Measurements from ENCODE around the gene METRNL.

The METRNL gene

GRCh38 chr17:83111516-83112282 is 32.3 kb downstream of the METRNL start:
- peaks cover 15% of the 10 kb centered on the region for H3K4me1 ChIP-seq (ENCODE audit: control insufficient read depth, insufficient read depth, low read length)
- H3K36me3 ChIP-seq (ENCODE audit: control insufficient read depth, insufficient read depth, low read length) = no peaks in the 10 kb centered on the region
- H3K27me3 ChIP-seq (ENCODE audit: control insufficient read depth, insufficient read depth, low read length) = peaks cover 30% of the 10 kb centered on the region

GRCh38 chr17:83113381-83113780 is 34.0 kb downstream of the METRNL start:
- Histone ChIP-seq H3K36me3 (ENCODE audit: control insufficient read depth, insufficient read depth, low read length) (no peaks in the 10 kb centered on the region), H3K4me1 (ENCODE audit: control insufficient read depth, insufficient read depth, low read length) (peaks cover 15% of the 10 kb centered on the region), H3K9ac (ENCODE audit: low read length) (no peak overlapping the region), H3K9me3 (ENCODE audit: control insufficient read depth, low read length) (no peaks in the 10 kb centered on the region), H3K4me3 (ENCODE audit: low read length) (no peak overlapping the region), H3K27me3 (ENCODE audit: control insufficient read depth, insufficient read depth, low read length) (peaks cover 24% of the 10 kb centered on the region)

More at GRCh38 chr17:83111516-83112282, 32.3 kb downstream of the METRNL start:
- no peak overlapping the region for H3K4me3 ChIP-seq (ENCODE audit: low read length)
- no peaks in the 10 kb centered on the region for H3K9me3 ChIP-seq (ENCODE audit: control insufficient read depth, low read length)
- H3K9ac ChIP-seq (ENCODE audit: low read length) = no peak overlapping the region

- no peaks in the 10 kb centered on the region for H3K9me3 ChIP-seq (ENCODE audit: control insufficient read depth, low read length)
- no peak overlapping the region for H3K4me3 ChIP-seq (ENCODE audit: low read length)
- no peak overlapping the region for H3K9ac ChIP-seq (ENCODE audit: low read length)
- H3K36me3 ChIP-seq (ENCODE audit: control insufficient read depth, insufficient read depth, low read length) = no peaks in the 10 kb centered on the region
- H3K27me3 ChIP-seq (ENCODE audit: control insufficient read depth, insufficient read depth, low read length) = peaks cover 24% of the 10 kb centered on the region
- H3K4me1 ChIP-seq (ENCODE audit: control insufficient read depth, insufficient read depth, low read length) = peaks cover 17% of the 10 kb centered on the region
Observed at GRCh38 chr17:83113792-83114191, 34.4 kb downstream of the METRNL start.

GRCh38 chr17:83114706-83115105 is 35.3 kb downstream of the METRNL start:
- no peaks in the 10 kb centered on the region for H3K9me3 ChIP-seq (ENCODE audit: control insufficient read depth, low read length)
- H3K9ac ChIP-seq (ENCODE audit: low read length) = no peak overlapping the region
- H3K4me3 ChIP-seq (ENCODE audit: low read length) = no peak overlapping the region
- H3K36me3 ChIP-seq (ENCODE audit: control insufficient read depth, insufficient read depth, low read length) = no peaks in the 10 kb centered on the region
- H3K4me1 ChIP-seq (ENCODE audit: control insufficient read depth, insufficient read depth, low read length) = peaks cover 18% of the 10 kb centered on the region
- peaks cover 24% of the 10 kb centered on the region for H3K27me3 ChIP-seq (ENCODE audit: control insufficient read depth, insufficient read depth, low read length)

GRCh38 chr17:83115202-83115651 is 35.8 kb downstream of the METRNL start:
- Histone ChIP-seq H3K27me3 (ENCODE audit: control insufficient read depth, insufficient read depth, low read length) (peaks cover 18% of the 10 kb centered on the region), H3K4me1 (ENCODE audit: control insufficient read depth, insufficient read depth, low read length) (peaks cover 13% of the 10 kb centered on the region), H3K9me3 (ENCODE audit: control insufficient read depth, low read length) (no peaks in the 10 kb centered on the region), H3K9ac (ENCODE audit: low read length) (no peak overlapping the region), H3K4me3 (ENCODE audit: low read length) (no peak overlapping the region), H3K36me3 (ENCODE audit: control insufficient read depth, insufficient read depth, low read length) (no peaks in the 10 kb centered on the region)

GRCh38 chr17:83115832-83116231 is 36.4 kb downstream of the METRNL start:
- H3K9me3 ChIP-seq (ENCODE audit: control insufficient read depth, low read length) = no peaks in the 10 kb centered on the region
- no peaks in the 10 kb centered on the region for H3K36me3 ChIP-seq (ENCODE audit: control insufficient read depth, insufficient read depth, low read length)
- H3K9ac ChIP-seq (ENCODE audit: low read length) = no peak overlapping the region
- no peak overlapping the region for H3K4me3 ChIP-seq (ENCODE audit: low read length)
- peaks cover 7% of the 10 kb centered on the region for H3K4me1 ChIP-seq (ENCODE audit: control insufficient read depth, insufficient read depth, low read length)
- H3K27me3 ChIP-seq (ENCODE audit: control insufficient read depth, insufficient read depth, low read length) = peaks cover 12% of the 10 kb centered on the region

GRCh38 chr17:83116311-83116771 is 36.9 kb downstream of the METRNL start:
- H3K4me3 ChIP-seq (ENCODE audit: low read length) = no peak overlapping the region
- H3K27me3 ChIP-seq (ENCODE audit: control insufficient read depth, insufficient read depth, low read length) = peaks cover 7% of the 10 kb centered on the region
- H3K9ac ChIP-seq (ENCODE audit: low read length) = no peak overlapping the region
- H3K36me3 ChIP-seq (ENCODE audit: control insufficient read depth, insufficient read depth, low read length) = no peaks in the 10 kb centered on the region
- H3K4me1 ChIP-seq (ENCODE audit: control insufficient read depth, insufficient read depth, low read length) = peaks cover 7% of the 10 kb centered on the region
- no peaks in the 10 kb centered on the region for H3K9me3 ChIP-seq (ENCODE audit: control insufficient read depth, low read length)

GRCh38 chr17:83116783-83117555 is 37.6 kb downstream of the METRNL start:
- H3K9me3 ChIP-seq (ENCODE audit: control insufficient read depth, low read length) = no peaks in the 10 kb centered on the region
- no peak overlapping the region for H3K9ac ChIP-seq (ENCODE audit: low read length)
- H3K4me1 ChIP-seq (ENCODE audit: control insufficient read depth, insufficient read depth, low read length) = peaks cover 7% of the 10 kb centered on the region
- H3K27me3 ChIP-seq (ENCODE audit: control insufficient read depth, insufficient read depth, low read length) = peaks cover 2% of the 10 kb centered on the region
- H3K4me3 ChIP-seq (ENCODE audit: low read length) = no peak overlapping the region
- H3K36me3 ChIP-seq (ENCODE audit: control insufficient read depth, insufficient read depth, low read length) = no peaks in the 10 kb centered on the region

GRCh38 chr17:83117583-83117982 is 38.2 kb downstream of the METRNL start:
- H3K27me3 ChIP-seq (ENCODE audit: control insufficient read depth, insufficient read depth, low read length) = no peaks in the 10 kb centered on the region
- H3K36me3 ChIP-seq (ENCODE audit: control insufficient read depth, insufficient read depth, low read length) = no peaks in the 10 kb centered on the region
- H3K4me3 ChIP-seq (ENCODE audit: low read length) = no peak overlapping the region
- H3K9ac ChIP-seq (ENCODE audit: low read length) = no peak overlapping the region
- peaks cover 7% of the 10 kb centered on the region for H3K4me1 ChIP-seq (ENCODE audit: control insufficient read depth, insufficient read depth, low read length)
- no peaks in the 10 kb centered on the region for H3K9me3 ChIP-seq (ENCODE audit: control insufficient read depth, low read length)

GRCh38 chr17:83118071-83118841 is 38.8 kb downstream of the METRNL start:
- H3K27me3 ChIP-seq (ENCODE audit: control insufficient read depth, insufficient read depth, low read length) = no peaks in the 10 kb centered on the region
- no peak overlapping the region for H3K9ac ChIP-seq (ENCODE audit: low read length)

GRCh38 chr17:83119987-83120864 is 40.8 kb downstream of the METRNL start:
- H3K4me3 ChIP-seq (ENCODE audit: low read length) = no peak overlapping the region
- H3K4me1 ChIP-seq (ENCODE audit: control insufficient read depth, insufficient read depth, low read length) = peaks cover 7% of the 10 kb centered on the region
- no peak overlapping the region for H3K9ac ChIP-seq (ENCODE audit: low read length)
- H3K9me3 ChIP-seq (ENCODE audit: control insufficient read depth, low read length) = no peaks in the 10 kb centered on the region
- no peaks in the 10 kb centered on the region for H3K36me3 ChIP-seq (ENCODE audit: control insufficient read depth, insufficient read depth, low read length)
- H3K27me3 ChIP-seq (ENCODE audit: control insufficient read depth, insufficient read depth, low read length) = peaks cover 3% of the 10 kb centered on the region

More at GRCh38 chr17:83118071-83118841, 38.8 kb downstream of the METRNL start:
- Histone ChIP-seq H3K4me1 (ENCODE audit: control insufficient read depth, insufficient read depth, low read length) (peaks cover 7% of the 10 kb centered on the region), H3K36me3 (ENCODE audit: control insufficient read depth, insufficient read depth, low read length) (no peaks in the 10 kb centered on the region), H3K4me3 (ENCODE audit: low read length) (no peak overlapping the region), H3K9me3 (ENCODE audit: control insufficient read depth, low read length) (no peaks in the 10 kb centered on the region)

Data from mucosa of stomach (tissue), 1 donor.